H9 (cell line): ENCODE results near the gene TRIO. TPM values are rescaled to one million over a fixed set of nuclear protein-coding genes. Genes with fewer than 3 reads are reported as not detected.

ENCODE experiments used
- DNase-seq: peaks from one replicate; pipeline ENCODE4 v3.0.0-alpha.2; 2017
- H2AFZ ChIP-seq: one replicate; pipeline ENCODE4 v1.6.1; 2013; ENCODE audit warnings: mild to moderate bottlenecking, low read length, control low read depth, moderate library complexity
- H2AK5ac ChIP-seq: 2 replicates; pipeline ENCODE4 v1.6.1; 2013; ENCODE audit warnings: low read length, control low read depth, mixed read lengths; ENCODE audit not compliant: insufficient read length
- H2BK120ac ChIP-seq: one replicate; pipeline ENCODE4 v1.6.1; 2013; ENCODE audit warnings: low read depth, mild to moderate bottlenecking, low read length, control low read depth, inconsistent platforms; ENCODE audit not compliant: poor library complexity, severe bottlenecking
- H2BK12ac ChIP-seq: 2 replicates; pipeline ENCODE4 v1.6.1; 2013; ENCODE audit warnings: low read length, control low read depth, mixed read lengths, low read depth; ENCODE audit not compliant: insufficient read length
- H2BK15ac ChIP-seq: 2 replicates; pipeline ENCODE4 v1.6.1; 2013; ENCODE audit warnings: low read depth, low read length, control low read depth
- H2BK20ac ChIP-seq: one replicate; pipeline ENCODE4 v1.6.1; 2013; ENCODE audit warnings: low read depth, mild to moderate bottlenecking, low read length, control low read depth, inconsistent platforms; ENCODE audit not compliant: poor library complexity, severe bottlenecking
- H2BK5ac ChIP-seq: 2 replicates; pipeline ENCODE4 v1.6.1; 2013; ENCODE audit warnings: low read length, control low read depth, mixed read lengths; ENCODE audit not compliant: insufficient read length
- H3K14ac ChIP-seq: 2 replicates; pipeline ENCODE4 v1.6.1; 2013; ENCODE audit warnings: low read length, control low read depth; ENCODE audit not compliant: insufficient read depth
- H3K18ac ChIP-seq: 2 replicates; pipeline ENCODE4 v1.6.1; 2013; ENCODE audit warnings: low read depth, mild to moderate bottlenecking, mixed read lengths, low read length, control low read depth; ENCODE audit not compliant: insufficient read length
- H3K23ac ChIP-seq: 2 replicates; pipeline ENCODE4 v1.6.1; 2013; ENCODE audit warnings: low read length, control low read depth, mixed read lengths, low read depth; ENCODE audit not compliant: insufficient read length
- H3K23me2 ChIP-seq: 2 replicates; pipeline ENCODE4 v1.6.1; 2013; ENCODE audit warnings: low read depth, mild to moderate bottlenecking, mixed read lengths, low read length, control low read depth; ENCODE audit not compliant: insufficient read length, poor library complexity, severe bottlenecking
- H3K27ac ChIP-seq: 2 replicates; pipeline ENCODE4 v1.5.1; 2013; ENCODE audit warnings: low read length, control low read depth, mixed read lengths, low read depth; ENCODE audit not compliant: insufficient read length
- H3K27me3 ChIP-seq: 2 replicates; pipeline ENCODE4 v1.6.1; 2013; ENCODE audit warnings: low read length, control low read depth, inconsistent platforms; ENCODE audit not compliant: insufficient read depth
- H3K4ac ChIP-seq: 2 replicates; pipeline ENCODE4 v1.6.1; 2013; ENCODE audit warnings: low read depth, mild to moderate bottlenecking, control low read depth, inconsistent platforms, low read length, moderate library complexity
- H3K4me1 ChIP-seq: 2 replicates; pipeline ENCODE4 v1.6.1; 2013; ENCODE audit warnings: low read length, control low read depth, inconsistent platforms; ENCODE audit not compliant: insufficient read depth
- H3K4me2 ChIP-seq: 2 replicates; pipeline ENCODE4 v1.6.1; 2013; ENCODE audit warnings: low read length, control low read depth, mixed read lengths; ENCODE audit not compliant: insufficient read length, insufficient read depth
- H3K56ac ChIP-seq: 2 replicates; pipeline ENCODE4 v1.6.1; 2013; ENCODE audit warnings: low read depth, mild to moderate bottlenecking, mixed read lengths, low read length, control low read depth; ENCODE audit not compliant: insufficient read length
- H3K79me1 ChIP-seq: 2 replicates; pipeline ENCODE4 v1.6.1; 2013; ENCODE audit warnings: low read depth, mild to moderate bottlenecking, moderate library complexity, low read length, control low read depth, inconsistent platforms; ENCODE audit not compliant: insufficient read depth, poor library complexity, severe bottlenecking
- H3K79me2 ChIP-seq: 2 replicates; pipeline ENCODE4 v1.6.1; 2013; ENCODE audit warnings: low read length, control low read depth, inconsistent platforms; ENCODE audit not compliant: insufficient read depth
- H3K9ac ChIP-seq: 2 replicates; pipeline ENCODE4 v1.6.1; 2013; ENCODE audit warnings: low read length, control low read depth, mixed read lengths; ENCODE audit not compliant: insufficient read length; ENCODE audit errors: extremely low read depth
- H3K9me3 ChIP-seq: one replicate; pipeline ENCODE4 v1.6.1; 2013; ENCODE audit warnings: low read depth, low read length, inconsistent platforms; ENCODE audit not compliant: control insufficient read depth
- H3T11ph ChIP-seq: one replicate; pipeline ENCODE4 v1.6.1; 2013; ENCODE audit warnings: mild to moderate bottlenecking, low read length, control low read depth, inconsistent platforms
- H4K20me1 ChIP-seq: one replicate; pipeline ENCODE4 v1.6.1; 2013; ENCODE audit not compliant: control insufficient read depth, insufficient read length, insufficient read depth
- H4K5ac ChIP-seq: 2 replicates; pipeline ENCODE4 v1.6.1; 2013; ENCODE audit warnings: low read depth, mild to moderate bottlenecking, mixed read lengths, low read length, control low read depth; ENCODE audit not compliant: insufficient read length
- H4K8ac ChIP-seq: replicated peaks from 2 replicates; pipeline ENCODE4 v1.6.1; 2013; ENCODE audit warnings: low read length, control low read depth, mixed read lengths, low read depth; ENCODE audit not compliant: insufficient read length
- H4K91ac ChIP-seq: 2 replicates; pipeline ENCODE4 v1.6.1; 2013; ENCODE audit warnings: low read depth, mild to moderate bottlenecking, moderate library complexity, mixed read lengths, low read length, control low read depth; ENCODE audit not compliant: insufficient read length
- H3K27ac Mint-ChIP-seq, 3 experiments: 2 replicates in 2 of 3; 3 replicates in 1 of 3; pipeline ENCODE4 v1.8.0; 2020 to 2021; ENCODE audit warnings: mixed read lengths in 3 of 3, mild to moderate bottlenecking in 1 of 3, moderate library complexity in 1 of 3
- H3K27me3 Mint-ChIP-seq: 2 replicates; pipeline ENCODE4 v1.8.0; 2021; ENCODE audit warnings: low read depth, mild to moderate bottlenecking, moderate library complexity, mixed read lengths
- H3K36me3 Mint-ChIP-seq, 3 experiments: 2 replicates in 2 of 3; 3 replicates in 1 of 3; pipeline ENCODE4 v1.8.0; 2020 to 2021; ENCODE audit warnings: low read depth in 3 of 3, mixed read lengths in 3 of 3; ENCODE audit not compliant: insufficient read depth in 1 of 3
- H3K4me1 Mint-ChIP-seq, 2 experiments: 2 replicates each; pipeline ENCODE4 v1.8.0; 2020; ENCODE audit warnings: mixed read lengths in 2 of 2
- H3K4me3 Mint-ChIP-seq, 2 experiments: 2 replicates in 1 of 2; 3 replicates in 1 of 2; pipeline ENCODE4 v1.8.0; 2020 to 2021; ENCODE audit warnings: mild to moderate bottlenecking in 2 of 2, mixed read lengths in 2 of 2, moderate library complexity in 1 of 2
- H3K9me3 Mint-ChIP-seq, 2 experiments: 2 replicates in 1 of 2; 3 replicates in 1 of 2; pipeline ENCODE4 v1.8.0; 2020; ENCODE audit warnings: mild to moderate bottlenecking in 2 of 2, mixed read lengths in 2 of 2, moderate library complexity in 1 of 2
- CTCF ChIP-seq: fragments of 200-600 bp; sonication (generic); conservative IDR thresholded peaks from 3 replicates; pipeline ENCODE4 v1.8.0; 2021; ENCODE audit warnings: antibody characterized with exemption, mild to moderate bottlenecking
- WGBS: extraction: QIAGEN DNeasy Blood & Tissue Kit; methylation state at CpG from one replicate; pipeline ENCODE4 v1.1.7; 2013; ENCODE audit warnings: missing lambda C conversion rate, low lambda C conversion rate, mixed read lengths; ENCODE audit not compliant: insufficient read length; ENCODE audit errors: extremely low coverage; 5-methylcytosine and 5-hydroxymethylcytosine counted together
- total RNA-seq: library from RNA; stranded (reverse); gene quantifications from 2 replicates; pipeline ENCODE4 v1.2.1, GENCODE V29; 2021

Gene TRIO
- total RNA-seq, 1 experiment from 2014 or later, result 87.8 TPM

GRCh38 chr5:14149672-14150274 lies 6.6 kb downstream of the TRIO start:
- Mint-ChIP-seq H3K27ac (no peak overlapping the region; a peak in 1 of 7 replicates), H3K4me1 (peaks cover 76 to 78% of the 10 kb centered on the region in 2 experiments), H3K4me3 (peak overlapping the region in 1 of 2 experiments; percentile 6; a peak in 1 of 5 replicates), H3K27me3 (peaks cover 9% of the 10 kb centered on the region), H3K36me3 (peaks cover 0 to 3% (median 0%) of the 10 kb centered on the region in 3 experiments; a peak in 2 of 7 replicates), H3K9me3 (peaks cover 0 to 2% of the 10 kb centered on the region in 2 experiments; a peak in 2 of 5 replicates)
- Histone ChIP-seq H3K27me3 (no peaks in the 10 kb centered on the region), H3K4ac (no peak overlapping the region), H2AK5ac (no peak overlapping the region), H2AFZ (no peak overlapping the region), H3K4me2 (no peak overlapping the region), H3K56ac (no peak overlapping the region), H4K8ac (no peak overlapping the region), H2BK12ac (no peak overlapping the region), H4K91ac (no peak overlapping the region), H3K79me1 (peaks cover 13% of the 10 kb centered on the region), H3K79me2 (peaks cover 61% of the 10 kb centered on the region), H3K23me2 (peaks cover 6% of the 10 kb centered on the region), H3T11ph (no peak overlapping the region), H3K9me3 (no peaks in the 10 kb centered on the region), H3K27ac (no peak overlapping the region), H2BK120ac (no peak overlapping the region), H2BK5ac (no peak overlapping the region), H2BK20ac (no peak overlapping the region), H2BK15ac (no peak overlapping the region), H3K23ac (no peak overlapping the region), H3K14ac (no peak overlapping the region), H4K20me1 (no peaks in the 10 kb centered on the region), H3K4me1 (peaks cover 29% of the 10 kb centered on the region), H3K9ac (no peak overlapping the region), H4K5ac (no peak overlapping the region), H3K18ac (no peak overlapping the region)
- TF ChIP-seq CTCF, result no peak
- no CpG with 5 or more reads among the region's 3 CpGs for WGBS
- no peak for DNase-seq
